HG03354 (cell line): Measurements from ENCODE around the gene CACNA1E.

Experiments used
- ATAC-seq: cut with Tn5 transposase; IDR thresholded peaks from one replicate; pipeline ENCODE4 v1.9.1; 2021; ENCODE audit warnings: mild to moderate bottlenecking; ENCODE audit not compliant: unreplicated experiment, poor library complexity, severe bottlenecking

The CACNA1E gene

DNA sequence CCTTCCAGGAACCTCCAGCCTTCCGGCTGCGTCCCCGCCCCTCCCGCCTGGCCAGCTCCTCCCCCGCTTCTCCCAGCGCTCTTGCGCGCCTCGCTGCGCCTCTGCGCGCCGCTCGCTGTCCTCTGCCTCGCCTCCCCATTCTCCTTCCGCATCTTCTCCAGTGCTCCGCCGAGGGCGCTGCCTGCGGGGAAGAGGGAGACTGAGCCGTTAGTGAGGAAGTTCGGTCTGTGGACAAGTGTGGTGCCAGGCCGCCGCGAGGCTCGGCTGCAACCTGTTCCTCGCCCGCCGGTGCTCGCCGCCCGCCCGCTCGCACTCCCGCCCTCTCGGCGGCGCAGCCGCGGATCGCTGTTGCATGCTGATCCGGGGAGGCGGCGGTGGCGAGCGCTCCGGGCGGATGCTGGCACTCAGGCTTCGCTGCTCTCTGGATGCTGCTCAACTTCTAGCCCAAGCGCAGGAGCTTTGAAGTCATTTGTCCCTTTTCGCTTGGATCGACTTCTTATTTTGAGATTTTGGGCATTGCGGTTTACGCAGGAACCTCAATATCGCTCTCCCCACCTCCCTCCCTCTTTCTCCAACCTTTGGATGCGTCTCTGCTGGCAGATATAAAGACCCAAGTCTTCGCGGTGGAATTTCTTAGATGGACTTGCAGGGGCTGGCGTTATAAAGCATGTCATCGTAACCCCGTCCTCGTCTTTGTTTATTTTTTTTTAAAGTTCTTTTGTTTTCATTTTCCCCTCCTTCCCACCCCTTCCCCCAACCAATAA lies 614 bp upstream of the CACNA1E start:
- ATAC-seq: peak; percentile 53

DNA sequence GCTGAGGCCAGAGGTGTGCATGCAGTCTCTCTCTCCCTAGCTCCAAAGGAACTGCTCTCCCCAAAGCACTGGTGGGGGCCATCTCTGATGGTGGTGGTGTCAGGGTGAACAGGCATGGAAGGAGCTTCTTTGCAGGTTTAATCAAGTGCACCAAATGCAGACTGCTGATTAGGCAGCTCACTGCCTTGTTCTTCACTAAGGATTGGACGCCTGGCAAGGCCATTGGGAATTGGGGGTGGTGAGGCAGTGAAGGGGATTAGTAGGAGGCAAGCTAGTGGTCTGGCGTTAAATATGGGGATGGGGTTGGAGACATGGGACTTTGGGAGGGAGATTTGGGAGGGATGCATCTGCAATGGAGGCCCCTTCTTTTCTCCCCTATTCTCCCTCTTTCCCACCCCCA lies 1.5 kb downstream of the CACNA1E start:
- no peak for ATAC-seq

DNA sequence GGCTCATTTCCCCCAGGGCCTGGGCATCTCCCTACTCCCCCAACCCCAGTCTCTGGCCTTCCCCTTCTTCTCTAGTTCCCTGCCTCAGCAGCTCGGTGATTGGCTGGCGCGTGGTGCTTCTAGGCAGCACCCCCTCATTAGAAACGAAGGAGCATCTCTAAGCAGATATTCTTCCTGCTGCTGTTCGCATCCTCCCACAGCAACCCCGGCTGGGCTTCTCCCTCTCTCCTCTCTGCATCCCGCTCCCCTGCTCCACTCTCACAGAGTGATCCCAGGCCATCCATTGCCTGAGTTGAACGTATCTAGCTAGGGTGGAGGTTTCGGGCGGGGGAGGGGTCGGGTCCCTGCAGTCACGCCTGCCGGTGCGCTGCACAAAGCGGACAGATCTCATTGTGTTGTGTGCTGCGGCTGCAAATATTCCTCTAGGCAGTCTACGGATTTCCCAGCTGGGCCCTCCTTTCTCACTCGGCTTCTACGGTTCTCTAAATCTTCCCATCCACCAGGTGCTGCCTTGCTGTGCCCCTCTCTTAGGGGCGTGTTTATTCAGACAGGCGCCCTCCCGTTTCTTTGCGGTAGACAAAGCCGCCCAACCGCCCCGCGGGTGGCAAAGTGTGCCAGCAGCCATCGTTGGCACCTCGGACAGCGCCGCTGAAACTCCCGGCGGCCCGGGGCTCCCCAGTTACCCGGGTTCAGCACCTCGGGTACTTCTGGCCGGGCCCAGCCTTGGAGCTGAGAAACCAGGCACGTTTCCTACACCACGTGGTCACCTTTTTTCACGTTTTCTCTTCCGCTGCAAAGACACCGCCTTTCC lies 2.2 kb downstream of the CACNA1E start:
- ATAC-seq: peak; percentile 47

DNA sequence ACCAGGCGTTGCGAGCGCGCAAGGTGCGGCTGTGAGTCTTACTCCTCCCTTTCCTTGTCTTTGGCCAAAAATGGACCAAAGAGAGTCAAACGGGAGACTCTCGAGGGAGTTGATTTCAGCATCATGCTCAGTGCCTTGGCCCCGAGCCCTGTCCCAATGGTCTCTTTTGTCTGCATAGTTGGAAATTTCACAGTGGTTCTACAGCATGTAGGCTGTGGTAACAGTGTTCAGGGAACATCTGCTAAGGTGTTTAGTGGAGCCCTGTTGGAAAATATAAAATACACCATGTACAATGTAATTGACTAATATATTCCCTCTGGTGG lies 2.7 kb downstream of the CACNA1E start:
- no peak for ATAC-seq

DNA sequence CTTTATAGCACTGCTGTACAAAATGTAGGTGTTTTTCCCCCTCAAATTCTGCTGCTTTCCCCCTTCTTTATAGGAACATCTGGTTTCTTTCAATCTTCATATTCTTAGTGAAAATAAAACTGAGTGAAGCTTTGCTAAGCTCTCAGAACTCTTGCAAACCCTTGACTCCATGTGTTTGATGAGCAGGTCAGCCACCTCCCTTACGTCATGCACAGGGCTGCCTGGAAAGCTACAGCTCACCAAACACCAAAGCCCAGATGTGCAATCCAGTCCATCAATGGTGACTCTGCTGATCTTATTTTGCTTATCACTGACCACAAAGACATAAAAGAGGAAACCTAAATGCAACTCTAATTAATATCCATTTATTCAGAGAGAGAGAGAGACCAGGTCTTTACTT lies 5.5 kb downstream of the CACNA1E start:
- ATAC-seq: no peak

DNA sequence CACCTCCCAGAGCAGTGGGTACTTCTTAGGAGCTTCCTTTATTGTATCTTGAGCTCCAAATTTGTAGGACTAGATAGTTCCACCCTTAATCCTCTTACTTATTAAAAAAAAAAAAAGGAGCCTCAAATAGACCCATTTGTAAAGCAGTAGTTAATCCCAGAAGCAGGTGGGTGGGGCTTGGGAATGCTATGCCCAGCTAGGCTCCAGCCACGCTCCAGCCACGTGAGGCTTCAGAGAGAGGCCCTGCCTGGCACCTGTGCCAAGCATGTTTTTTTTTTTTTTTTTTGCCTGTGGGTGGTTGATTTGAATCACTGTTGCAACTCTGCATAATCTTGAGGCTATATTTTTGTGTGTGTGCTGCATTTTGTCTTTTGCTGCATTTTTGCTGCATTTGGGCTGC lies 7.0 kb downstream of the CACNA1E start:
- ATAC-seq: no peak

DNA sequence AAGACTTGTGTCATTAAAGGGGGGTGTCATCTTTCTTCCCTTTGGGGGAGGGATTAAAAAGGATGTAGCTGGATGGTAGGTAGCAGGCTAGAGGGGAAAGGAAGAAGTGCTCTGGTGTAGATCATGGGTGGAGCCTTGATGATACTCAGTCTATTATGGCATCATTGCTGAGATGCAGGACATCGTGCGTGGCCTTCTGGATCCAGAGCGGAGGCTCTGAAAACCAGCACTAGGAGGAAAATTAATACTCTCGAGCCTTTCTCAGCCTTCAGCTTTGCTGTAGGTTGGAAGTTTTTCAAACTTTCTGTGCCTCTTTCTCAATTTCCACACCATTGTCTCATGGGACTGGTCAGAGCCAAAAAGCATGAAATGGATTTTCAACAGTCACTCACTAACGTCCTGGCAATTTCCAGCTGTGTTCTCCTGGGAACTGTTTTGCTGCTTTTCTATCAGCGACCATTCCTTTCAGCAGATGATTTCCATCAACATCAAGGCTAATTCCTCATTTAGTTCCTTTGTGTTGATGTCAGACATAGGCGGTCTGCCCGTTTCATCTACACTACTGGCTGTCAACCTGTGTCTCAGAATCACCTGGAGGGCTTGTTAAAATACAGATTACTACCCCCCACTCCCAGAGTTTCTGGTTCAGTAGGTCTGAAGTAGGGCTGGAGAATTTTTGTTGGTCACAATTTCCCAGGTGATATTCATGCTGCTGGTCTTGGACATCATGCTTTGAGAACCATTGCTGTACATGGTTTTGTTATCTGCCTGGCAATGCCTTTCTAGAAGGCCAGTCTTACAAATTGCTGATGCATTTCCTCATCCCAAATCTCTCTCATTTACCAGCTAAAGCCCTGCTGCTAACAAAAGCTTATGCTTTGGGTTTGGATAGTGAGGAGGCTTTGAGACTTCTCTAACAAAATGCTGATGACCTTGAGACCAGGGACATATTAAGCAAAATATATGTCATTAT lies 7.7 kb downstream of the CACNA1E start:
- ATAC-seq: no peak

DNA sequence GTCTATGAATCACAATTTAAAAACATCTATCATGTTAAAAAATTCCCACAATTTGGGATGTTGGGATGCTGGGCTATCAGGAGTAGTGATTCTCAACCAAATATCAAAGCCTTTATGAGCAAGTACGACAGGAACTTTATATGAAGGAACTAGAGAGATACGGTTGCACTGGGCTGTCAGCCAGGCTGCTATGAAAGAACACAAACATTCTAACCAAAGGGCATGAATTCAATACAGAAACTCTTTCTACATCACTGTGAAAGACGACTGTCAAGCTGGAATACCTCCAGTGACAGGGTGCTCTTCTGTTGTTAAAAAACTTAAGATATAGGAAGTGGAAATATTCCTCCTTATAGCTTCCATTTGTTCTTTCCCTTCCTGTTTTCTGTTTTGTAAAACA lies 9.8 kb downstream of the CACNA1E start:
- ATAC-seq: no peak

DNA sequence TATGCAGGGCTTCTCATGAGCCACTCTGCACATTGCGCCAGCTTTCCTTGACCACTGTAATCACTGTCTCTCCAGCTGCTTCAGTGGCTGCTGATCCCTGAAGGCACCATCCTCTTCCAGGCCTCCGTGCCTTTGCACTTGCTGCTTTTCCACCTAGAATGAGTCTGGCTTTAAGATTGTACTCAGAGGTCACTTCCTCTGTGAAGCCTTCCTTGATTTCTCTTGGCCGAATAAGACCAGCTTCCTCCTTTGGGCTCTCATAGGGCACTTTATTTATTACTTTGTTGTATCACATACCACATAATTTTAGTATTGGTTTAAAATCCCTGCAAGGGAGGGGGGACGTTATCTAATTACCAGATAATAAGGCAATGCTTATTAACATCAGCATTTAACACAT lies 10.6 kb downstream of the CACNA1E start:
- no peak for ATAC-seq

DNA sequence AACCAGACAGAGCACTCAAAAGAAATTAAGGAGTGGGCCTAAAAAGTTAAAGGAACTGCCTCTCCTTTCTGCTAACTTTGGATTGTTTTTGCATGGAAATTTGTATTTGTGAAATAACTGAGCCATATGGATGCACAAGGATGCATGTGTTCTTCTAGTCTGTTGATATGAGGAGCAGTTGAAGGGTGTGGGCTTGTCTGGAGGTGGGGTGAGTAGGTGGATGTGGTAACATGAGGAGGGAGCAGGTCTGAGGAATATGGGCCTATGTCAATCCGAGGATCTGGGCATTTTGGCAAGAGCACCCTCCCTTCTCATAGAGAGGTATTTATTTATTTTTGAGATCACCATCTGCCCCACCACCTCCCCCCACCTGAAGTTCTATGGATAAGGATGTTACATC lies 13.4 kb downstream of the CACNA1E start:
- no peak for ATAC-seq

DNA sequence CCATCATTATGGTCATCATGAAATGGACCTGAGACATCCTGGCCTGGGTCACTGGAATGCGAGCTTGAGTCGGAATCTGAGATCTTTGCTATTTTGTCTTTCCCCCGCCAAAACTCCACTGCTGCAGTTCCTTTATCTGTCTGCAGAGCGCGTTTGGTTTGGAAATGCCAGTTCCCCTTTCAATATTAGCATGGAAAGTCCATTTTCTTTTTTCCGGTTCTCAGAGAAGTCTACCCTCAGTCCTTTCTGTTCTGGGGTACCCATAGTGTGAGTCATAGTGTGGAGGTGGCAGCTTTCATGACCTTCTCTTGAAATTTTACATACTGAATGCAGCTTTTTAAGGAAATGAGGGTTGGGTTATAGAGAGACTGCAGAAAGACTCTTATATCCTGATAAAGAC lies 14.6 kb downstream of the CACNA1E start:
- ATAC-seq: no peak

DNA sequence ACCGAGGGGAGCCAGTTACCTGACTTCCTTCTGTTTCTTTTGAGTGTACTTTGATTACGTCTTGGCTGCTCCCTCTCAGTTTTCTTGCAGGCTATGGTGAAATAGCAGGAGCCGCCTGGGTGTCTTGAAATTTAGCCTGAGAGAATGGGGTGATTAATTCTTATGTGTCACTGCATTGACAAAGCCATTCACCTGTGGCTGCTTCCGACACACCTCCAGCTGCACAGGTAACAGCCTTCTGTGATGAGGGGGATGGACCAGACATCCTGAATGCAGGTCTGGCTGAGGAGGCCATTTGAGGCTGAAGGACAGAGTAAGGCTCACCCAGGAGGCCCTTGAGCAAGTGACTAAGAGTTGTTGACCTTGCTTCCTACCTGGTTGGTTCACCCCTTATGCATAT lies 16.5 kb downstream of the CACNA1E start:
- ATAC-seq: no peak

DNA sequence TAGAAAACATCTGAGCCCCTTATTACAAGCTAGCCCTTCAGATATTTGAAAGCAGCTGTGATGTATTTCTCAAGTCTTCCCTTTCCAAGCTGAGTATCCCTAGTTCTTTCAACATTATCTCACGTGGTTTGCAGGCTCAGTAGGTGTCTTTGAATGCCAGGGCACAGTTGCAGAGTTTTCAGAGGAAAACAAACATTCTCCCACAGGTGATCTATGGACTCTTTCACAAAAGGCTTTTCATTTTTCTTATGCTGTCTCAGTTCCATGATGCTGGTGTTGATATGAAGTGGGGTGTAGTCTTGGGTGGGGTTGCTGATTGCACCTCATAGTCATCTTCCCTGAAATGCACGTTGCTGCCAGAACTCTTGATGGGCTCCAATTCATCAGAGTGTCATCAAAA lies 17.3 kb downstream of the CACNA1E start:
- ATAC-seq: no peak

DNA sequence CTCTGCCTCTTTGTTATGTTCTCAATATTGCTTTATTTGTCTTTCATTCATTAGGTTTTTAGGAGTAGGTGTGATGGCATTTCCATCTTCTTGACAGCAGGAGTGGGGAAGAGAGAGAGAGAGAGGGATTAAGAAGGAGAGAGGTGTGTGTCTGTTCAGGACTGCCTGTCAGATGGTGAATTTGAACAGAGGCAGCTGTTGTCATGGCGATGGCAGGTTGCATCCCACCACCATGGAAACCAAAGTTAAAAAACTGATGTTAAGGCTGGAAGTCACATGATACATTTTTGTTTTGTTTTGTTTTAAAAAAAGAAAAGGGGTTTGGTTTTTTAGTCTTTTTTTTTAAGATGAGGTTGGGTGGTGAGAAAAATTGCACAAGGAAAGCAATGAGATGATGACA lies 18.3 kb downstream of the CACNA1E start:
- no peak for ATAC-seq

DNA sequence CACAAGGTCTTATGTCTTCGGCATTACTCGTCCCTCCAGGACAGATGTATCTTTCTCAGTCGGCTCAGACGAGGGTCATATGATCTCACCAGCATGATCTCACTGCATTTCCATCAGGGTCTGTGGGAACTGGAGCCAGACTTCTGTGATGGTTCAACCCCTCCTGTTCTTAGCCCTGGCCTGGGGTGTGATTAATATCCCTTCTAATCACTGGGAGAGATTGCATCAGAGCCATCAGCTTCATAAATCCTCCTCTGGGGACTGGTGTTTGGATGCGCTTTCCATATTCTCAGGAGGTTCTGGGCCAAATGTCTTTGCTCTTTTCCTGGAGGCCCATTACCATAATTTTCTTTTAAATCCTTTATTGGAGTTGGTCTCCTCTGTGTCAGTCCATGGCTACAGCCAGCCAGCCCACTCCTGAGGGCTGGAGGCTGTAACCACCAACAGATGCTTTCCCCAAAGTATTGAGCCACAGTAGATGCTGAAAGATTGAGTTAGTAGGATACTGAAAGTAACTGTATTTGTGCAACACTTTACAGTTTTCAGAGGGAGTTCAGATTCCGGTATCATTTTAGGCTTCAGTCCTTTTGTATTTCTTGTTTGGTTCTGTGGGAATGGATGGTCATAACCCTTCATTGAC lies 20.0 kb downstream of the CACNA1E start:
- no peak for ATAC-seq

DNA sequence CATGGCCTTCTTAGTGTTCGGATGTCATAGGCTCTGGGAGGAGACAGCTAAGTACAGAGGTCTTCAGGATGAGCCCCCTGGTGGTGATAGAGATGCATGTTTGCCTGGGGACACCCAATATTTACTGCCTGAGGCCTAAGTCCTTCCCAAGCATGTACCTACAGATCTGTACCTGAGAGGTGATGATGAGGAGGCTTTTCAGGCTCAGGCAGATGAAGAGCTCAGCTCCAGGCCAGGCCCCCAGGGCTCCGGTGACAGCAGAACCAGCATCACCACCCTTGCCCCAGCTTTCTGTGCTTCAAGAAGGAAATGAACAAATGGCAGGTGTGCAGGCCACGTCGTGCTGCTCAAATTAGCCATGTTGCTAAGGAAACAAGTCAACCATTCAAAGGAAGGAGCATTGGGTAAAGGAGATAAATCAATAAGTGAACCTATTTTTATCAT lies 21.1 kb downstream of the CACNA1E start:
- peak; percentile 67 for ATAC-seq

DNA sequence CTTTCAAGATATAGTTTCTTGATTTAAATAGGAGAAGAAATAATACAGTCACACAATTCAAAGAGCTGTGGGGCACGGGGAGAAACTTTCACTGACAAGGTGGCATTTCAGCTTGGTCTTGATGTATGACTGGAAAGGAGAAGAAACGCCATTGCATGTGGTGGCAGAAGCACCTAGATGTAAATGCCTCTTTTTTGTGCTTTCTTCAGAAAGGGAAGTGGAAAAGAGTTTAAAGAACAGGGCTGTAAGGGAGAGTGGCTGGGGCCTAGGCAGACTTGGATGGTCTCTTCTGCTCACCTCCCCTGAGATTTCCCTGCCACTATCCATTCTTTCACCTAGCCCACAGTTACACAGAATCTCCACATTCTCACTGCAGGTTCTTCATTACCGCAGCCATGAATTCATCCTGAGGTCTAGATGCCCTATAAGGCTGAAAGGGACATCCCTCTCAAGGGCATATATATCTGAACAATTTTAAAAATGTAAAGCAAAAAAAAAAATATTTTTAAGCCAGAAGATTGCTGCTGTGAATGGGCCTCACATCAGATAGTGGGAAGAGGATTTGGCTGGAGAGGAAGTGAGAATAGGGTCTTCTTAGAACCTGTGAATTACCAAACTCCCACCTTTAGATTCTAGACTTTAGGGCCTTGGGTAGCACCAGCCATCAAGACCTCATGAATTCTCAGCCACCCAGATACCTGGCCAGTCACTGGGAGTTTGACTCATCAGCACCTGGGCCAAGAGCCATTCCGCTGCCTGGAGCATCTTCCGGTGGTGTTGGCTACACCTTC lies 23.4 kb downstream of the CACNA1E start:
- no peak for ATAC-seq

DNA sequence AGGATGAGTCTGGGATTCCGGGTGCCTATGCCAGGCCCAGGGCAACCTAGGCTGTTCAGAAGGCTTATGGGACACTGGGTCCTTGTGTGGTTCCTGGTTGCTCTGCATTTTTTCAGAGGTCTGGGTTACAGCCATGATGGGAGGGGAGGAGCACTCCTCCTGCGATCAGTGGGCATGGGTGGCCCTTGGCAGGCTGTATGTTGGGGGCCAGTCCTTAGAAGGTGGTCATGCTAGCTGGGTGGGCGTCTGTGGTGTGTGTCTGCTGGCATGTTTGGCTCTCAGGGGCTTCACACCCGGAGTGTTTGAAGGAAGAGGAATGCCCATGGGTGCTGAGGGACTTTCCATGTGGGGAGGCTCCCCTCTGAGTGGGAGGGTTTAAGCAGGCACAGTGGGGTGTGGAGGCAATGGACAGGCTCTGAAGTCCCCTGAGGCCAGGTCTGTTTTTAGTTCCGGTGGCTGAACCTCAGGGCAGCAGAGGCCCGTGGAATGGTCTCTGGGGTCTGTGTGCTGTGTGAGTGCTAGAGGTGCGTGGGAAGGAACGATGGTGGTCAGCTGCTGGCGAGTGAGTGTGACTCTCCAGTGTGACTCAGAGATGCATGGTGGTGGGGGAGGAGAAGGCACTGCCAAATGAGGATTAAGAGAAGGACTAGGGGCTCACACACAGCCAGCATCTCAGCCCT lies 25.3 kb downstream of the CACNA1E start:
- ATAC-seq: no peak
